ENCODE data around the gene ZNF215.
"Not testable (repeated sequence)": the region's sequence is repeated elsewhere in the genome, so short reads cannot be mapped to it uniquely, and the experiment has no call there.

Gene ZNF215

GRCh38 chr11:6926208-6927029 lies at the start of gene ZNF215:
Gene ZNF215 (plus strand): TSS chr11:6926426. CDS start chr11:6932273, 5,847 bp downstream.
- DNase-seq (ENCODE audit: low spot score) = peak; percentile 91

GRCh38 chr11:6876914-6877313 lies 49.3 kb upstream of the ZNF215 start:
- no peak for DNase-seq (ENCODE audit: low spot score)

DNA sequence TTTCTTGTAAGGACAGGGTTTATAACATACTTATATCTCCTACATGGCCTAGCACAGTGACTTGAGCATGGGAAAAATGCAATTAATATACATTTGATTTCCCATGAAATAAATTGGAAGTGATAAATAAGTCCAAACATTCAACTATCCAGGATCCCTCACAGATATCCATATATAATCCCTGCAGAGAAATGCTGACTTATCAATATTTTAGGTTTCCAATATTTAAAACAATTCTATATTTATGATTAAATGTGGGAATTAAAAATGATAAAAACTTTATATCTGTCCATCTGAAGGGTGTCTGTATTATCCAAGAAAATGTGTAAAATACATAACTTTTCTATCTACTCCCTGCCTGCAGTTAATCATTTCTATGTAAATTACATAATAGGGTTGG lies 43.5 kb upstream of the ZNF215 start:
- no peak for DNase-seq (ENCODE audit: low spot score)

- not testable (repeated sequence) for DNase-seq (ENCODE audit: low spot score)
Measured at GRCh38 chr11:6887711-6888110, 38.5 kb upstream of the ZNF215 start.

GRCh38 chr11:6888830-6889229 lies 37.4 kb upstream of the ZNF215 start:
- DNase-seq (ENCODE audit: low spot score) = no peak

DNA sequence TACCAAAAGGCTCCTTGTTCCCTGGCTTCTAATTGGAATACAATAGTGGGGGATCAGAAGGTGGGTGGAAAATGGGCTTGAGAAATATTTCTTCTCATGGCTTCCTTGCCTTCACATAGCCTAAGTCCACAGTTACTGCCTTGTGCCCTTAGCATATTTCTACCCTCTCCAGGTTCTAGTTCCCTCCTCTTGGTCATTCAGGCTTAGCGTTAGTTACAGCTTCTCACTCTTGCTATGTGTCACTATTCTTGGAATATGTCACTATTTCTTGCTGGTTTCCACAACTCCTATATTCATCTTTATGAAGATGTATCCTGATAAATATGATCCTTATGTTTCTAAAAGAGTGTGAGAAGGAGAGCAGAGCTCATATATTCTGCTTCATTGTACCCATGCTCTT lies 36.4 kb upstream of the ZNF215 start:
- no peak for DNase-seq (ENCODE audit: low spot score)

DNA sequence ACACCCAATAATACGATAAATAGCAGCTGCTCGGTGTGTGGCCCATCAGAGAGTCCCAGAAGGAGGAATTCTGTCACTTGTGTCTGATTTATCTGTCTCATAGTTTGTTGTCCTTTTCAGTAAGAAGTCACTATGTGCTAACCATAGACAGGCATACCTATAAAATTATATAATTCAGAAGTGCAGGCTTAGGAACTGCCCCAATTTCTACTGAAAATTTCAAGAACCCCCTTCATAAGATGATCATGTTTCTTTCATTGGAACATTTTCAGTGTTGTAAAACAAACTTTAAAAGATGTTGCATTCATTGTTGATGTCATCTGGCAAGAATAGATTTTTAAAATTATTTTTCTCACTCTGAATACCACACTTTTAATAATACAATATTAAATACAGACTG lies 33.8 kb upstream of the ZNF215 start, which contains the start of gene OR2D2:
Gene OR2D2, minus strand, starts transcription at position 101 of the 400 bp plus-strand sequence. Its CDS starts 0 bp downstream, at position 101.
- no peak for DNase-seq (ENCODE audit: low spot score)

DNA sequence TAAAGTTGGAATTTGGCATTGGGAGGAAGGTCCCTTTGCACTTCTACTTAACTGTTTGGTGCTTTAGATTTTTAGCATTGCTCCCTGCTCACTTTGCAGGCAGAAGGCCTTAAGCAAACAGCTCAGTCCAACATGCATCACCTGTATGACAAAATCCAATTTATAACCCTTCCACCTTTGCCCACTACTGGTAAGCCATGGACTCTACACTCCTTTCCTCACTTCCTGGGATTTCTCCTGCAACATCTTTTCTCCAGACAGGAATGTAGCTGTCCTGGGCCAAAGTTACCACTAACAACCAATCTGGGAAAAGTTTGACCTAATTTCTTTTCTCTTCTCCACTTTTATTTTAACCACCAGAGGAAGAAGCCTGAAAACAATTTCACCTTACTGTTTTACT lies 32.1 kb upstream of the ZNF215 start:
- DNase-seq (ENCODE audit: low spot score) = no peak

GRCh38 chr11:6895010-6895409 lies 31.2 kb upstream of the ZNF215 start:
- DNase-seq (ENCODE audit: low spot score) = no peak

- DNase-seq (ENCODE audit: low spot score) = no peak
Measured at GRCh38 chr11:6898911-6899310, 27.3 kb upstream of the ZNF215 start.

GRCh38 chr11:6900327-6900999 lies 25.8 kb upstream of the ZNF215 start:
- DNase-seq (ENCODE audit: low spot score) = no peak

DNA sequence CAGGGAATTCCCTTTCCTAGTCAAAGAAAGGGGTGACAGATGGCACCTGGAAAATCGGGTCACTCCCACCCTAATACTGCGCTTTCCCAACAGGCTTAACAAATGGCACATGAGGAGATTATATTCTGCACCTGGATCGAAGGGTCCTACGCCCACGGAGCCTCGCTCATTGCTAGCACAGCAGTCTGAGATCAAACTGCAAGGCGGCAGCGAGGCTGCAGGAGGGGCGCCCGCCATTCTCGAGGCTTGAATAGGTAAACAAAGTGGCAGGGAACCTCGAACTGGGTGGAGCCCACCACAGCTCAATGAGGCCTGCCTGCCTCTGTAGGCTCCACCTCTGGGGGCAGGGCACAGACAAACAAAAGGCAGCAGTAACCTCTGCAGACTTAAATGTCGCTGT lies 21.4 kb upstream of the ZNF215 start:
- not testable (repeated sequence) for DNase-seq (ENCODE audit: low spot score)

DNA sequence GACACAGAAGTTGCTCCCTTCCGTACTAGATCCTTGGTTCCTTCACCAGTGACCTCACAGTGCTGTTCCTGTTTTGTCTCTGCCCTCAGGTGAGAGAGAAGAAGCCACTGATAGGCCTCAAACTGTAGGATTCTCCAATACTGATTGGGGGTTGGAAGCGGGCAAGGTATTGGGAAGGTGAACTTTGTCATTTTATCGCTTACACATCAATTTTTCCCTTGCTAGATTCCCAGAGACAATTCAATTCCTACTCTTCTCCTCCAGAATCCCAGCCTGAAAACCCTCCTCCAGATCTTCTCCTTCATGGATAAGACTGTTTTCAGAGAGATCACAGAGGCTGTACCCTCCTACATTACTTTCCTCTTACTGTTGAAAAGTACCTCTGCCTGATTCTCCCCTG lies 14.8 kb upstream of the ZNF215 start:
- no peak for DNase-seq (ENCODE audit: low spot score)

DNA sequence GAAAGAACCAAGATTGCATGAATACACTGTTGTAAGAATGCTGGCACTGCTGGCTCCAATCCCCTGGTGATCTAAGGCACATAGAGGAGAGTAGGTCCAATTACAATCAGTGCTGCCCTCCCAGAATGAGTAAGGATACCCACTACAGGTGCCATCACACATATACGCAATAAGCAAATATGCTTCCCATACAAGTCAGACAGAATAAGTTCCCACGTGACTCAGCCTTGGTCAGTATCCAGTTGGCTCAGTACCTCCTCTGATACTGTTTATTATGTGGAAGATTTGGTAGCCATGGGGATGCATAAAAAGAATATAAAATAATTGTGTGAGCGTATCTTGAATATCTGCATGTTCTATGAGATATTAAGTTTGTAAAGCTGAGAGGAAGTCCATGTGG lies 14.3 kb upstream of the ZNF215 start:
- no peak for DNase-seq (ENCODE audit: low spot score)

DNA sequence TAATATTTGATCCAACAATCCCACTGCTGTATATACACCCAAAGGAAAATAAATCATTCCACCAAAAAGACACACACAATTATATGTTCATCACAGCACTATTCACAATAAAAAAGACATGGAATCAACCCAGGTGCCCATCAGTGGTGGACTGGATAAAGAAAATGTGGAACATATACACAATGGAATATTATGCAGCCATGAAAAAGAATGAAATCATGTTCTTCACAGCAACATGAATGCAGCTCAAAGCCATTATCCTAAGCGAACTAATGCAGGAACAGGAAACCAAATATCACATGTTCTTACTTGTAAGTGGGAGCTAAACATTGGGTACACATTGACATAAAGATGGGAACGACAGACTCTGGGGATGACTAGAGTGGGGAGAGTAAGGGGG lies 6.5 kb upstream of the ZNF215 start:
- DNase-seq (ENCODE audit: low spot score) = no peak

DNA sequence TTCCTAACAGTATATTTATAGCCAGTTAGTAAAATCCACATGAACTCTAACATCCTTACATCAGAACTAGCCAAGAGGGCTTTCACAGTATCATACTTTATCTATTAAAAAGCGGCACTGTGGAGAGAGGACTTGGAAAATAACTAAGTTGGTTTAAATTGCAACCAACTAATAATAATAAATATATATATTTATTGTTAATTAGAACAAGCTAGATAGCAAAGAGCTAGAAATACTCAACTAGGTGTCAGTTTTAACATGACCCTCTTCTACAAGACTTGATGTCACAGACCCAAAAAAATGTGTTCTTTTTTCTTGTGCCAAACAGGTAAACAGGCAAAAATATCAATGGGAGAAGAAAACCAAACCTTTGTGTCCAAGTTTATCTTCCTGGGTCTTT lies 5.5 kb upstream of the ZNF215 start, which contains the start of gene OR2D3:
Gene OR2D3, plus strand, starts transcription at position 301 of the 400 bp plus-strand sequence. Its CDS starts 0 bp downstream, at position 301.
- DNase-seq (ENCODE audit: low spot score) = no peak

DNA sequence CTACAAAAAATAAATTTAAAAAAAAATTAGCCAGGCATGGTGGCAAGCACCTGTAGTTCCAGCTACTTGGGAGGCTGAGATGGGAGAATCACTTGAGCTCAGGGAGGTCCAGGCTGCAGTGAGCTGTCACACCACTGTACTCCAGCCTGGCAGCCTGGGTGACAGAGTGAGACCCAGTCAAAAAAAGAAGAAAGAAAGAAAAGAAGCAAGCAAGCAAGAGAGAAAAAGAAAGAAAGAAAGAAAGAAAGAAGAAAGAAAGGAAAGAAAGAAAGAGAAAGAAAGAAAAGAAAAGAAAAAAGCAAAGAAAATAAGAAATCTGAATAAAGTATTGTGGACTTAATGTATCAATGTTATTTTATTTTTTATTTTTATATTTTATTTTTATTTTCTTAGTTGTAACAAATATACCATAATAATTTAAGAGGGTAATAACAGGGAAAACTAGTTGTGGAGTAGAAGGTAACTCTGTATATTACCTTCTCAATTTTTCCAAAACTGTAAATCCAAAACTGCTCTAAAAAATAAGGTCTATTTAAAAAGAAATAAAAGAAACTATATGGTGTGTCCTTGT lies 1.1 kb upstream of the ZNF215 start:
- no peak for DNase-seq (ENCODE audit: low spot score)

DNA sequence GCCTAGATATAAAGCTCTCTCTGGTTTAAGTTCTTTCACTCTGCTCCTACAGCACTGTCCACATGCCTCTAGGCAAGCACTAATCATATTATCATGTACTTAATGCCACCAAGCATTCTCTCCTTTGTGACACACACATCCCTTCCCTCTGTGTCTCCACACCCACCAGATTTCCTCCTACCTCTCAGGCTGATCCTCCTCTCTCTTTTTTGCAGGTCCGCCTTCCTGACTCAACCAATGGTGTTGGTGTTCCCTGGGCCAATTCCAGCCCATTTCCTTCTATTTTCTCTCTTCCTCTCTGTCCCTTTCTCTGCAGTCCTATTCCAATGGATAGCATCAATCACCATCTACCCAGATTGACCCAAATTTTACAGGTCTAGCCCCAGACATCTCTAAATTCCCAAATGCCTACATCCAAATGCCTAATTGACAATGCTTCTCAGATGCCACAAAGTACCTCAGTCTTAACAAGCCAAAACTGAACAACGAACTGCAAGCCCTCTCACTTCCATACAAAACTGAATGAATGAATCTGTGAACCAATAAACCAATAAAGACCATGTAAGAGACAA lies 504 bp upstream of the ZNF215 start:
- peak; percentile 13 for DNase-seq (ENCODE audit: low spot score)

DNA sequence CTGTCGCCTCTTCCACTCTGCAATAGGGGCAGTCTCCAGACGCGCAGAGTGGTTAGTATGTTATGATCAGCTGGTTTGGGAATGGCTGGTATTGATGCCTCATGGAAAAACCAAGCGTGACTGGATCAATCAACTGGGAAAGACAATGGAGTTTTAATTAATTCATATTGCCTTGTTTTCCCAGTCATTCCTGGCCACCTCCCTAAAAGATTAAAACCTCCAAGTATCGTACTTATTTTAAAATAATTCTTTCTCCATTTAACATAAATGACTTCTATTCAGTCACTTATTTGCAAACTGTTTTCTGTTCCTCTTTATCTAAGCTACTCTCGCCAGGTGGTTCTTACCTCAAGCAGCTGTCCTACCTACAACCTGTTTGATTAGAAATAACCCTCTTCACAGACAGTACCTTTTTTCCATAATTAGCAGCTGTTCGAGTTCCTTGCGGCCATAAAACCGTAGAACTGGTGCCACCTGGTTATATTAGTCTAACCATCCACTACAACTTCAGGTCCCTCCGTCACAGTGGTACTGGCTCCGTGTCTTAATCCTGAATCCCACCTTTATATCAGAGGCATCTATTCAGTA lies 898 bp downstream of the ZNF215 start:
- no peak for DNase-seq (ENCODE audit: low spot score)

DNA sequence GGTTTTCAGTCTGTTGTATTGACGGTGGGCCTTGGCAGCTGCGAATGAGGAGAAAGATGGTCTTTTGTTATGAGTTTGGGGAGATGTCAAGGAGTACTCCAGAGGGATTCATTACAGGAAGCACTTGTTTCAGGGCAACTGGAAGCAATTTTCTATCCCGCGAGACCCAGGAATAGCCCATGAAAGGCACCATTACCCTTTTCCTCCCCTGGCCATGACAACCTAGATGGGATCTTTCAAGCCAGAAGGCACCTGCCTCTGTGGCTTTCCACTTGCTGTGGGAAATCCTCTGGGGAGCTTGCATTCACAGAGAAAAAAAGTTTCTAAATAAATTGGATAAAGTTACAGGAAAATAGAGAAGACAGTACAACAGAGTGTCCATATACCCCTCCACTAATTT lies 2.7 kb downstream of the ZNF215 start:
- DNase-seq (ENCODE audit: low spot score) = no peak

- no peak for DNase-seq (ENCODE audit: low spot score)
Measured at GRCh38 chr11:6931146-6931713, 5.0 kb downstream of the ZNF215 start.

- no peak for DNase-seq (ENCODE audit: low spot score)
Measured at GRCh38 chr11:6932145-6932544, 5.9 kb downstream of the ZNF215 start.

Measured in GM03348 (cell line).